ENCODE data around the gene CSTPP1. TPM values are rescaled to one million over a fixed set of nuclear protein-coding genes. Genes with fewer than 3 reads are reported as not detected.

CSTPP1 gene
- total RNA-seq, 1 donor from 2014 or later, result 32.7 TPM

GRCh38 chr11:46947399-46948077, 11.0 kb downstream of the CSTPP1 start:
- Histone ChIP-seq H3K36me3 (no peaks in the 10 kb centered on the region), H2AFZ (replicated peaks) (no peak overlapping the region), H3K9ac (no peak overlapping the region), H3K4me3 (peak overlapping the region; percentile 15), H3K27me3 (no peaks in the 10 kb centered on the region), H3K4me1 (peaks cover 33% of the 10 kb centered on the region), H3K4me2 (peak overlapping the region; percentile 60), H3F3A (ENCODE audit: low read depth) (peaks cover 42% of the 10 kb centered on the region), H3K27ac (peak overlapping the region; percentile 47), H3K79me2 (ENCODE audit: low read depth) (peaks cover 5% of the 10 kb centered on the region), H4K20me1 (ENCODE audit: low read depth) (peaks cover 67% of the 10 kb centered on the region), H3K9me3 (ENCODE audit: low read depth) (no peaks in the 10 kb centered on the region)
- Mint-ChIP-seq H3K27ac (peak overlapping the region; percentile 91), H3K4me3 (no peak overlapping the region), H3K27me3 (ENCODE audit: insufficient read depth, low read depth) (no peaks in the 10 kb centered on the region), H3K4me1 (peaks cover 45% of the 10 kb centered on the region), H3K36me3 (peaks cover 16% of the 10 kb centered on the region), H3K9me3 (no peaks in the 10 kb centered on the region)
- peak; percentile 41 for DNase-seq (ENCODE audit: low spot score)
- TF ChIP-seq EZH2 (IDR thresholded peaks at IDR 0.05) (no peak), EZH2phosphoT487 (IDR thresholded peaks at IDR 0.05) (no peak), CTCF (IDR thresholded peaks at IDR 0.05) (no peak)

GRCh38 chr11:46948378-46949131, 12.0 kb downstream of the CSTPP1 start:
- Mint-ChIP-seq H3K9me3 (no peaks in the 10 kb centered on the region), H3K4me1 (peaks cover 52% of the 10 kb centered on the region), H3K36me3 (peaks cover 13% of the 10 kb centered on the region), H3K27ac (peak overlapping the region; percentile 91), H3K27me3 (ENCODE audit: insufficient read depth, low read depth) (no peaks in the 10 kb centered on the region), H3K4me3 (no peak overlapping the region)
- no peak overlapping the region for H2AFZ ChIP-seq (replicated peaks)
- H4K20me1 ChIP-seq (ENCODE audit: low read depth), result peaks cover 69% of the 10 kb centered on the region
- no peak for TF ChIP-seq CTCF (IDR thresholded peaks at IDR 0.05)
- H3K4me3 ChIP-seq, result no peak overlapping the region
- H3K9ac ChIP-seq, result no peak overlapping the region
- H3K27me3 ChIP-seq, result no peaks in the 10 kb centered on the region
- H3F3A ChIP-seq (ENCODE audit: low read depth), result peaks cover 51% of the 10 kb centered on the region
- no peaks in the 10 kb centered on the region for H3K9me3 ChIP-seq (ENCODE audit: low read depth)
- H3K27ac ChIP-seq, result no peak overlapping the region
- peak overlapping the region; percentile 60 for H3K4me2 ChIP-seq
- DNase-seq (ENCODE audit: low spot score), result no peak
- peaks cover 6% of the 10 kb centered on the region for H3K79me2 ChIP-seq (ENCODE audit: low read depth)
- no peaks in the 10 kb centered on the region for H3K36me3 ChIP-seq
- H3K4me1 ChIP-seq, result peaks cover 43% of the 10 kb centered on the region

- Histone ChIP-seq H3K36me3 (no peaks in the 10 kb centered on the region), H3K27me3 (no peaks in the 10 kb centered on the region), H3K4me1 (peaks cover 51% of the 10 kb centered on the region), H3K79me2 (ENCODE audit: low read depth) (peaks cover 12% of the 10 kb centered on the region), H3K4me3 (no peak overlapping the region), H4K20me1 (ENCODE audit: low read depth) (peaks cover 72% of the 10 kb centered on the region), H3K9me3 (ENCODE audit: low read depth) (no peaks in the 10 kb centered on the region), H3K27ac (no peak overlapping the region), H3K4me2 (no peak overlapping the region), H3K9ac (no peak overlapping the region), H2AFZ (replicated peaks) (no peak overlapping the region), H3F3A (ENCODE audit: low read depth) (peaks cover 55% of the 10 kb centered on the region)
- H3K27me3 Mint-ChIP-seq (ENCODE audit: insufficient read depth, low read depth), result no peaks in the 10 kb centered on the region
- H3K4me3 Mint-ChIP-seq, result no peak overlapping the region
- H3K4me1 Mint-ChIP-seq, result peaks cover 57% of the 10 kb centered on the region
- H3K36me3 Mint-ChIP-seq, result peaks cover 12% of the 10 kb centered on the region
- no peak overlapping the region for H3K27ac Mint-ChIP-seq
- no peaks in the 10 kb centered on the region for H3K9me3 Mint-ChIP-seq
- DNase-seq (ENCODE audit: low spot score), result no peak
- no peak for TF ChIP-seq CTCF (IDR thresholded peaks at IDR 0.05)
- TF ChIP-seq EZH2 (IDR thresholded peaks at IDR 0.05), result no peak
- TF ChIP-seq EZH2phosphoT487 (IDR thresholded peaks at IDR 0.05), result no peak
Measured at GRCh38 chr11:46949297-46949696, 12.7 kb downstream of the CSTPP1 start.
